Measurements from ENCODE around the gene C1orf174.

- no peak for TF ChIP-seq POLR2A (IDR thresholded peaks at IDR 0.05)
- no peak for TF ChIP-seq CTCF (IDR thresholded peaks at IDR 0.05)
Measured at GRCh38 chr1:3879099-3879498, 21.0 kb downstream of the C1orf174 start.
